C1 segment of cervical spinal cord (tissue), 14 donors: ENCODE data around the gene PSMD11.
A peak's percentile ranks its signal among the peaks of the same experiment; 100 is the strongest.
"Not testable (repeated sequence)": the region's sequence is repeated elsewhere in the genome, so short reads cannot be mapped to it uniquely, and the experiment has no call there.

ENCODE experiments used
- DNase-seq, 14 donors: peaks; one replicate each; lab custom pipeline; 2025; lab: John Stamatoyannopoulos, UW

PSMD11 gene

DNA sequence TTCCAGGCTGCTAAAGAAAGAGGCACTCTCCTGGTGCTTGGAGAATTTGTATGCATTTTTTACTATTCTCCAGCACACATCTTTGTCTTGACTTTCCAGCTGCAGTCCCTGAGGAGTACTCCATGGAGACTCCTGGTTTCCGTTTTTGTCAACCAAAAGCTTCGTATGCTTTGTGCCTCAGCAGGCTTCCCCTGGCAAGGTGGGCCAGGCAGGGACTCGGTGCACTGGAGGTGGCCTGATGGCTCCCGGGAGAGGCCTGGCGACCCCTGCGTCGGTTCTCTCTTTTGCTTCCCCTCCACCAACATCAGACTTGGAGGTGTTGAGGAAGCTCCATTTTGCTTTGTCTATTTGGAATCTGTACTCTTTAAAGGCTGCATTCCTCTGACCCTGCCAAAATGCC, 66.2 kb downstream of the PSMD11 start:
- no peak for DNase-seq

DNA sequence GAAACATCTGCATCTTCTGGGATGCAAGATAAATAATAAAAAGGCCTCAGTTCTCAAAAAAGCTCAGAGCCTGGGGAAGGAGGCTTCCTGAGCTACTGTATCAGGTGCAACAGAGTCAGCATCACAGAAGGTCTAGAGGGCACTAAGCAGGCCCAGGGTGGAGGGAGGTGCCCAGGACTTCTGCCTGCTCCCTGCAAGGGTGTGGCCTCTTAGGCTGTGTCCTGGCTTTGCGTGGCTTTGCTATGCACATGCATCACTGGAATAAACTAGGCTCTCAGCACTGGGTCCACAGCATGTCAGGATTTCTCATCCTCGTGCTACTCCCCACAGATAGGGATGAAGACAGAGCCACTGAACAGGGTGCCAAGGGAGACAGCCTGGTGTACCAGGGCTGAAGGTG, 68.0 kb downstream of the PSMD11 start:
- DNase-seq, result no peak

DNA sequence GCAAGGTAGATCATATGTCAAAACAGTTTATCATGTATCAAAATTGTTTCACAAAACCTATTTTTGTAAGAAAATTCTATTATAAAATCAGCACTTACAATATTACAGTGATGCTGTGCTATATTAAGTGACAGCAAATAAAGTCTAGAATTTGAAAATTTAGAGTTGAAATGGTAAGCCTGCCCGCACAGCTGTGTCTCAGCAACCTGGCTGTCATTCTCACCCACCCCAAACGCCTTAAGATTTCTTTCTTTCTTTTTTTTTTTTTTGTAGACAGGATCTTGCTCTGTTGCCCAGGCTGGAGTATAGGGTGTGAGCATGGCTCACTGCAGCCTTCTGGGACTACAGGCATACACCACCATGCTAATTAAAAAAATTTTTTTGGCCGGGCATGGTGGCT, 69.3 kb downstream of the PSMD11 start:
- DNase-seq, result no peak

DNA sequence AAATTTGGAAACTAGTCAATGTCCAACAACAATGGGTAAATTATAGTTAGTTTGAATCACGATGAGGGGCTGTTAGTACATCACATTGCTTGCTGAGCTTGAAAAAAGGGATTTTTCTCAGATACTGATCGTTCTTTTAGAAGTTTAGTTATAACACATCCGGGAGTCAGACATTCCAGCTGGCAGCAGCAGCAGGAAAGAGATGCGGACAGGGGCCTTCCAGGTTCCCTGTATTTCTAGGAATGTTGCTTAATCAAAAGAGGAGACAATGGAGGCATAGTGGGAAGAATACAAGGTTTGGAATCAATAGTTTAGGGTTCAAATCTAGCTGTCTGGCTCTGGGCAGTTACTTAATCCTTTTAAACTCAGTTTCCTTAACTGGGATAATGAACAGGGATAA, 70.3 kb downstream of the PSMD11 start:
- DNase-seq, result no peak

DNA sequence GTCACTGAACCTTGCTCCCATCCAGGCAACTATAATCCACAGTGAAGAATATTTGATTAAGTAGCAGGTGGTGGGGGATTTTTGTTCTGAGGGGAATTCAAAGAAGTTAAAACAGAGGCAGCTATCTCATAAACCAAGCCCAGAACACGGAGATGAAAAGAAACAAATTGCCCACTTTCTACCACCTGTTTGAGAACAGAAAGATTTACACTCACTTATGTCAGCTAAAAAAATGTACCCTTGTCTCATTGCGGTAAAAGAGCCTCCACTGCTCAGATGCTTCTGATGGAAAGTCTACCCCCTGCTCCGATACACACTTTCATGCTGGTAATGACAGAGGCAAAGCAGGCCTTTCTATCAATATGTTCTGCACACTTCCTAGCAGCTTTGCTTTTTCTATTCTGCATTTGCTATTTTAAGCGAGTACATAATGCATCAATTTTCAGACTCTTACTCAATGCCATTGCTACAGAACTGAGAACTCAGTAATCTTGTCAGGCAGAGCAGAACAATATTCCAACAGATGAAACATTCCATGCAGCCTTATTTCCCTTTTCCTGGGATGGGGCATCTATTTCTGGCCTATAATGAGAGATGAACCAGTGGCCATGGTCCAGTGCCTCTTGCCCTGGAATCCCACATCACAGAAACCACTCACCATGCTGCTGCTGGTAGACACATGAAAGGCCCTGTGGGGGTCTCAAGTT, 71.5 kb downstream of the PSMD11 start:
- DNase-seq, result no peak

DNA sequence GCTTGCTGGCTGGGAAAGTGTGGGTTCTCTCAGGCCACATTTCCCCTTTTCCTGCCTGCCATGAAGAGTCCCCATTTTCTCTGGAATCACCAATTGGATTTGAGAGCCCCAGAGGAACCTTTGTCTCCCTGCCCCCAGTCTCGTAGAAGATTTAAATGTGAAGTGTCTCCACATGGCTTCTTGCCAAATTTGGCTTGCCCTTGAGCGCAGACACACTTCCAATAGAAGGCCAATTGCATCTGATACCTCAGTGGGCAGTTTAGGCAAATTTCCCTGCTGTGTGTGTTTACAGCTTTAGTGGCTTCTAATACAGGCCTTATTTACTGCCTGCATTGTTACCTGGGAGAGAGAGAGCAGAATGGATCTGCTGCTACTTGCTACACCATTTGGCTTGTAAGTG, 72.1 kb downstream of the PSMD11 start:
- DNase-seq, result no peak

DNA sequence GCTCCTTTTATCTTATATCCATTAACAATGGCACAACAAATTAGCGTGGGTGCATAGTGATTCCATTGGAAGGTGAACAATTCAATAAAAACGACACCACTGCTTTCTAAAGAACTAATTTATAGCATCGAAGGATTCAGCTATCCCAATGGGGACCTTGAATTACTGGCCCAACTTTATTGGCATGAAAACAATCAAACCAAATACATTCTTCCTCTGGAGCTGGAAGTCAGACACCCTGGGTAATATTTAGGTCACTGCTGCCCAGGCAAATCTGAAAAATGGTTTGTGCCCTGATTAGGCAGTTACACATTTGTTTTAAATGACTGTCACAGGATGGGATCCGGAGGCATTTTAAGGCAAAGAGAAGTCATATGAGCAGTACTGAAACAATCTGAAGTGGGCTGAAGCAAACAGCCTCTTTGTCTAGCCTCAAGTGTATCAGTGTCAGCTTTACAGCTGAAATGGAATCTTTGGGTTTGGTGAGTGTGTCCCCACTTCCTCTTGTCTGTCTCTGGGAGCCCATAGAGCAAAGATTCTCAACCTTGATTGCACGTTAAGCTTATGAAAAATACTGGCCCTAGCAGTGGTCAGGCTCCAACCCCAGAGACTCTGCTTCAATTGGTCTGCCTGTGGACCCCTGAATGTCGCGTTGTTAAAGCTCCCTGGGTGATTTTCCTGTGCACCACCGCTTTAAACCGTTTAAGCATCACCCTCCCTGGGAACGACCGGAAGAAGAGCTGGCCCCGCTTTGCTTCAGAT, 72.8 kb downstream of the PSMD11 start:
- peak in 1 of 14 donors; percentile 22 for DNase-seq

DNA sequence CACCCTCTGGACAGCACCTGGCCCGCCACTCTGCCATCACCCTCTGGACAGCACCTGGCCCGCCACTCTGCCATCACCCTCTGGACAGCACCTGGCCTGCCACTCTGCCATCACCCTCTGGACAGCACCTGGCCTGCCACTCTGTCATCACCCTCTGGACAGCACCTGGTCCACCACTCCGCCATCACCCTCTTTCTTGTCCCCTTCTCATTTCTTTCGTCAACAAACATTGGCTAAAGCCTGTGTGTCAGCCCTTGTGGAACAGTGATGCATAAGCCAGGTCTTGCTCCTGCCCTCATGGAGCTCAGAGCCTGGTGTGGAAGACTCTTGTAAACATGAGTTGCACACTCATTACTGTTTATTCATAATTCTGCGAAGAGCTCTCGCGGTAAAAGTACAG, 73.7 kb downstream of the PSMD11 start:
- no peak for DNase-seq

DNA sequence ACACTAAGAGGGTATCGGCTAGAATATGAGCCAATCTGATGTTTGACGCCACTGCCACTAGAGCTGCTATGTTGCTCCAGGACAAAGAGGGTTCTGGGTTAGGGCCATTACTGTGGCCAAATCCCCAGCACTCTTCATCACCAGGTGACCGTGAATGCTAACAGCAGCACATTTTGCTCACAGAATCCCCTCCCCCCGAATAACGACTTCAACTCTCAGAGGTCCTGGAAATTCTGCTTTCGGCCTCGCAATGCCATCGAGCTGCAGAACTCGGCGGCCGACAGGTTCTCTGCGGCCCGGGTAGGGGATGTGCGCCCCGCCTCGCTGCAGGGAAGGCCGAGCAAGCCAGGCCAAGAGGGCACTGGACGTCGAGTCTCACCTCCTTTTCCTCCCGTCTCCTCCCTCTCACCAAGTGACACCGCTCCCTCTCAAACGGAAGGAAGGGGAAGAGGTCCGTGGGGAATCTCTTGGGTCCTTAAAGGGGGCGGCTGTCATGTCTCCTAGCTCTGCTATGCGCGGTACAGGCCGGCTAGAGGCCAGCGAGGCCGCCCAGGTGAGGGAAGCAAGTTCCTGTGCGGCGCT, 74.4 kb downstream of the PSMD11 start:
- no peak for DNase-seq

DNA sequence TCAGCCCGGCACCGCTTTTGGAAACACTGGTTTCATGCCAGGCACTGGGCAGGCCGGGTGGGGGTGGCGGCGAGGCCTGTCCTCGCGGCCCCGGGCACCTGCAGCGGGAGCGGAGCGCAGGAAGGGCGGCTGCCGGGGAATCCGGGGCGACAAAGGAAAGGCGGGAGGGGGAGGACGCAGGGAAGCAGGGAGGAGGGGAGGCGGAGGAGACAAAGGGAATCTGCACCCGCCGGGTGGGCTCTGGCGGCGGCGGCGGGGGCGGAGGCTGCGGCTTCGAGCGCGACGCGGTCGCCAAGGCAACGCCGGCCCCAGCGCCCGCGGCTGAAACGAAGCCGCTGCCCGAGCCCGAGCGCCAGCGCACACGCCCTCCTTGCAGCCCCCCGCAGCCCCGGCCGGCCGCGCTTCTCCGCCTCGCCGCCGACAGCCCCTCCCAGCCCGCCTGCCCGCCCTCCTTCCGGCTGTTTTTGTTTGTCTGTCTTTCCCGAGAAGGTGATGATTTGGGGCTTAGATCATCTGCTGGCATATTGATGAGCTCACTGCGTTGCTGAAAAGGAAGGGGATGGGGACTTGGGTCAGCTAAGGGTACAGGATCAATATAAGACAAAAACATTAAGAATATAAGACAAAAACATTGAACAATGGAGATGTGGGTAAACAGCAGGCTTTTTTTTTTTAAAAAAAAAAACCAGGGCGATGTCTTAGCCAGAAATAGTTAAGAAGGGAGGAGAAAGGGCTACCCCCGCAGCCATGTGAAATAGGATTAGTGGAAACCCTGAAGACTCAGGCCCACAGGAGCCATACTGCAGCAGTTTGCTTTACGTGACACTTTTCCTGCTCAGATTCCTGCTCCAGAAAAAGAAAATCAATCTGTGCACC, 75.2 kb downstream of the PSMD11 start:
- peak in 5 of 14 donors; percentile 7 to 73 (median 31) for DNase-seq

DNA sequence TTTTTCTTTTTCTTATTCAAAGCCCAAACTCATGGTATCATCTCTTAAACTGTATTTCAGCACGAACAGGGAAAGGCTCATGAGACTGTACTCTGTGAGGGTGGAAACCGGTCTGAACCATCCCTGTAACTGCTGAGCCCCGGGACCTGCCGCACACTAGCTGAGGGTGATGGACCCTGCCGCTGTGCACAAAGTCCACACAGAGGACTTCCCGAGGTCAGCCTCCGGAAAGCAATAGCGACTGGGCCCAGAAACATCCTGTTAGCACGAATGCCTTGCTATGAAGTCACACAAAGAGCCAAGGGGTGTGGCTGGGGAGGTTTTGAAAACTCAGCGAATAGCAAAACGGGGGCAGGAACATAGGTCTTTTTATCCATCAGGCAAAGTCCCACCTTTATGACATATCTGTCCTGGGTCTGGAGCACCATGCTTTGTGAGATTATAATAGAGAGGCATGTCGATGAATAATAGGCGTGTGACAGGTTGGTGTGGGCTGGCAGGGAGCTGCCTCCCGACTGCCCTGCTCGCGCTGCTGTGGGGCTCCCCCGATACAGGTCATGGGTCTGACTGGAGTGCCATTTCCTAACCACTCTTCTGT, 75.9 kb downstream of the PSMD11 start:
- peak in 1 of 14 donors; percentile 55 for DNase-seq

DNA sequence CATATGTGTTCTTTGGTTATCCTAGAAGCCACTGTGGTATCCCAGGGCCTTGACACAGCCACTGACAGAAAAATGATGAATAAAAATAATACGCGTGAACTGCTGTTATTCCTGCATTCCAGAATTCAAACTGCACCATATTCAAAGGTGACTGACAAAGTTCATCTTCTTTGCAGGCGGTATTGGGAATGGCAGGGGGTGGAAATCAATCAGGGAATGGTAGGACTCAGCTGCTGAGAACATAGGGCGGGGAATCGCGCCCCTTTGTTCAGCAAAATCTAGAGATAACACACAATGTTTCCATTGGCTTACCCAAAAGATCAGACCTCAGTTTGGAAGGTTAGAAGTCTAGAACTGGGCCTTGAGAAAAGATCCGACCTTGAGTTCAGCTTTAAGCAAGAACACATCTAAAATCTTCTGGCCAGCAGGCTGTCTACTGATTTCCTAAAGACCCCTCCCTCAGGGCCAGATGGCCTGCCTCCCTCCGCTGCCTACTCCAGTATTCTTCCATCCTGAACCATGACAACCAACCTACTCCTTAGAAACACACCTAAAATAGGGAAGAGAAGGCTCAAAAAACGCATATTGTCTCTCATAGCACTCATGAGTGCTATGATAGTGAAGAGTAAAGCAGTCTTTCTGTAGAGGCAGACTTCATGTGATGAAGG, 76.6 kb downstream of the PSMD11 start:
- no peak for DNase-seq

DNA sequence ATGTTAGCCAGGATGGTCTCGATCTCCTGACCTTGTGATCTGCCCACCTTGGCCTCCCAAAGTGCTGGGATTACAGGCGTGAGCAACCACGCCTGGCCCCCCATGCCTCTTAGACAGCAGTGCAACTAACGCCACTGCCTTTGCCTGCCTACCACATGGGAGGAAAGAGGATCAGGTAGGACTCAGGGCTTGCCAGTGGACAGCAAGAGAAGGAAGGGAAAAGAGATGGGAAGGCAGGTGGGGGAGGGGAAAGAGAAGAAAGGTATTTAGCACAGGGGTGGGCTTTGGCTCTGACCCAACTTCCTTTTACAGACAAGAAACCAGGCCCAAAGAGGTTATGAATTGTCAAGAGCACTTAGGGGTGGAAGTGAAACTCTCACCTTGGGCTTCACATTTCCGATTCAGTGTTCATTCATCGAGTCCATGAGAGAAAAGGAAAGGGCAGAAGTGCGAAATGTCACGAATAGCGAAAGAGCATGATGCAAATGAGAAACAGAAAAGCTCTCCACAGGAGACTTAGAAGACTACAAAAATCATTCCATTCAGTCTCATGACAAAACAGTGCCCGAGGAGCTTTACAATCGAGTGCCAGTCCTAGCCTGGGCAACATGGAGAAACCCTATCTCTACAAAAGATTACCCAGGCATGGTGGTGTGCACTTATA, 78.8 kb downstream of the PSMD11 start:
- DNase-seq, result no peak

DNA sequence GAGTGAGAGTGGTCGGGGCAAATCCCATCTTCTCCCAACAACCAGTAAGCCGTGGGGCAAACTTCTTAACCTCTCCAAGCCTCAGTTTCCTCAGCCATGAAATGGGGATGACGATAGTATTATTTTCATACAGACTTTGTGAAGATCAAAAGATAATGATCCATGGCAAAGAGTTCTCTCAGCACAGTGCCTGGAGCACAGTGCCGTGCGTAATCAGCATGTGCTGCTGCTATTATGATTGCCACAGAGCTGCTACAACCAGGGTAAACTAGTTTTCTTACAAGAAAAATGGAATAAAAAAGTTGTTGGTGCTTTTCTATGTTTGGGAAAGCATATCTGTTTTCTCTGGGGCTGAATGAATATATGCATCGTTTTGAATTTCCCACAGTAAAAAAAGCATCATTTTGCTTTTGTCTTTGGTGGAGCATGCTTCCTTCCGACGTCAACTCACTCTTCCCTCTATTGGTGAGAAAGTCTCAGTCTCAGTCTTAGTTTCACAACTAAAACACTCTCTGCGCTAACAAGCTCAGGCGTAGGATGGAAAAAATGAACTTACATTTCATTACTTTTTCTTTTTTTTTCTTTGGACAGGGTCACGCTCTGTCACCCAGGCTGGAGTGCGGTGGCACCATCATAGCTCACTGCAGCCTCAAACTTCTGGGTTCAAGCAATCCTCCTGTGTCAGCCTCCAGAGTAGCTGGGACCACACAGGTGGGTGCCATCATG, 79.7 kb downstream of the PSMD11 start:
- no peak for DNase-seq

DNA sequence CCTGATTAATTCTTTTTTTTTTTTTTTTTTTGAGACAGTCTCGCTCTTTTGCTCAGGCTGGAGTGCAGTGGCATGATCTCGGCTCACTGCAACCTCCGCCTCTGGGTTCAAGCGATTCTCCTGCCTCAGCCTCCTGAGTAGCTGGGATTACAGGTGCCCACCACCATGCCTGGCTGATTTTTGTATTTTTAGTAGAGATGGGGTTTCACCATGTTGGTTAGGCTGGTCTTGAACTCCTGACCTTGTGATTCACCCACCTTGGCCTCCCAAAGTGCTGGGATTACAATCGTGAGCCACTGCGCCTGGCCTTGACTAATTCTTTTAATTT, 80.2 kb downstream of the PSMD11 start:
- not testable (repeated sequence) for DNase-seq

DNA sequence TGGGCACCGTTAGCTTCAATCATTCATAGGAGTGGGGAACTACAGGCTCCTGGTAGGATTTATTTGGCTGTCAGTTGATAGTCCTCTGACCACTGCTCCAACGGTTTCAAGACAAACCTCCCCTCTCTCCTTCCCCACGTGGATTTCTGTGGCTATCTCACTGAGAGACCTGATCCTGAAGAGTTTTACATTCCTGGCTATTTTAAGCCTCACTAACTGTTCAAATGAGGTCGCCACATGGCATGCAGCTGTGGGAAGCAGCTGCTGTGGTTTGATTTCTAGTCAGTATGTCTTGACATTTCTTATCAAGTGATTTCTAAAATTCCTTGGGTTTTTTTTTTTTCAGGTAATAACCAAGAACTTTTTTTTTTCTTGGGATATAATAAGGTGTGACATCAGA, 80.8 kb downstream of the PSMD11 start:
- DNase-seq, result no peak

DNA sequence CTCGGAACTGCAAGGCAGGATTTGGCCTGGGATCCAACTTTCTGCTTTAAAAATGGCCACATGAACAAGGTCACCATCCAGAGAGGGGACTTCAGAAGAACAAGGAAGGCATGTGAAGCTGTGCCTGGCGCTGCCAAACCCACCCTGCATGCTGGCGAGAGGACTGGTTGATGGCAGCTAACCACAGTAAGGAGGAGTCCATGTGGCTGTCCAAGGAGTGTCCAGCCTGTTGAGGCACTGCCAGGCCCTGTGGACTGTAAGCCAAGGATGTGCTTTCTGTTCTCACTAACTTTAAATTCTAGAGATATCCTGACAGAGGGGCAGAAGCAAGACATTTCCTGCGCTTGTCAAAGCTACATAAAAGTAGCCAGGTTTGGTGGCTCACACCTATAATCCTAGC, 82.8 kb downstream of the PSMD11 start:
- DNase-seq, result no peak

DNA sequence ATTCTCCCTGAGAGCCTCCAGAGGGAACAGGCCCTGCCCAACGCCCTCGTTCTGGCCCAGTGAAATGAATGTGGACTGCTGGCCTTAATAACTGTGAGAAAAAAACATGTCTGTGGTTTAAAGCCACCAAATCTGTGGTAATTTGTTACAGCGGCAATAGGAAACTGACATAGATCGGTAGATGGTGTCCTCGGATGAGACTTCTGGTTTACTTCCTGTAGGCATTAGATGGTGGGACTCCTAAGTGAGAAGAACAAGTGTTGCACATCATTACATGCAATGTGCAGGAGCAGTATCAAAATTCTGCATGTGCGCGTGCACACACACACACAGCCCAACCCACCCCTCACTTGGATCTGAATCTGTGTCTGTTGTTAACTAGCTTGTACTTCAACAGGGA, 84.5 kb downstream of the PSMD11 start:
- DNase-seq, result no peak

DNA sequence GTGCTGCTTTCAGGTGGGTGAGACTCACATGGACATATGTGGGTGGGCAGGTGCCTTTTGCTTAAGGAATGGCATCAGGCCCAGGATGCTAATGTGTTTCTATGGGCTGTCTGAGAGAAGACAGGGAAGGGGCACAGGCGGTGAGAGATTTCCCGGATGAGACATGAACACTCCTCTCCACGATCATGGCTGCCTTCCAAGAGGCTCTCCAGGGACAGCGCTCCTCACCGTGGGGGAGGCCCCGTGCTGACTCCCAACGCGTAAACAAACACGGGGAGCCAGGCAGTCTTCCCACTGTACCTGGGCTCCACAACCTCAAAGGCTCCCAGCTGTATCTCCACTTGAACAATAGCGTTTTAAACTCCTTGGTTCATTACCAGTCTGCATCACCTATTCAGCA, 85.3 kb downstream of the PSMD11 start:
- DNase-seq, result no peak
